Measurements from ENCODE around the gene DPF1. TPM values are rescaled to one million over a fixed set of nuclear protein-coding genes. Genes with fewer than 3 reads are reported as not detected.
"Not testable (repeated sequence)": the region's sequence is repeated elsewhere in the genome, so short reads cannot be mapped to it uniquely, and the experiment has no call there.

Gene DPF1
- total RNA-seq, 1 donor from 2014 or later: not detected

DNA sequence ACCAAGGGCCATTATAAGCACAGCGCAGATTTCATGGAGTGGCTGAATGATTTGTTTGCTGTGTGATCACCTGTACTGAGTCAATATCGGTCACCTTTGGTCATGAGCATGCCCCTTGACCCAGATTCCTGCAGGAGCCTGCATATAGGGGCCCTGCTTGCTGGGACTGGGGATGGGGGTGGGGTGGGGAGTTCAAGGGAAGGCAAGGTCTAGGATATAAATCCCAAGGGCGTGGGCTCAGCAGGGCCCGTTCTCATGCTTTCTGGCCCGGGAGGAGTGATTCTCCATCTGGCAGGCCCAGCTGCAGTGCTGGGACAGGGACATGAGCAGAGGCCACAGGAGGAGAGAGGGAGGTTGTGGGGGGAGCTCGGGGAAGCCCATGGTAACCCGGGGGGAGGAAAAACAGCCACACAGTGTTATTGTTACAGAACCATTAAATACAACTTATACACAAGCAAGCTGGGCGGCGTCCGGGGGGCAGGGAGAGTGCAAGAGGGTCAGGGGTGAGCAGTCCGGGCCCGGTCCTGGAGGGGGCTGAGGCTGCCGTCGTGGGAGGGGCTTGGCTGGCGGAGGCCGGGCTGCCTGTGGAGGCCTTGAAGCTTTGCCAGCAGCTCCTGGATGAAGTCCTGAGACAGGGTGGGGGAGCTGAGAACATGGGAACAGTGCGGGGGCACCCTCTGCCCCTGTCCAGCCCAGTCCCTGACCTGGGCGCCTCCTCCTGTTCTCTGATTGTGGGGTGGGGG, 27.0 kb upstream of the DPF1 start:
- DNase-seq (ENCODE audit: low spot score): no peak

GRCh38 chr19:38250428-38250820, 26.4 kb upstream of the DPF1 start:
- no peak for DNase-seq (ENCODE audit: low spot score)

DNA sequence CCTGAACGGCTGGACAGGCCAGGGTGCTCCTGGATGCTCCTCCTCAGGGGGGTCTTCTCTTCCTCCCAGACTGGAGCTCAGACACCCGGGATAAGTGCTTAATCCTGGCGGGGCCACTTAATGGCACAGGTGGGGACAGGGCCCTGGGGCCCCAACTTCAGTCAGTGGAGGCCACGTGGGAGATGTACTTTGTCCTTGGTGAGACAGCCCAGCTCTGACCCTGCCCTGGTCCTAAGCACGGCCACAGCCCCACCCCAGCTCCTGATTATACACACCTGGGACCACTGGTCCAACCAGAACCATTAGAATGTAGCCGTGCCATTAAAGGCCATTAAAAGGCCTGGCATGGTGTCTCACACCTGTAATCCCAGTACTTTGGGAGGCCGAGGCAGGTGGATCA, 24.4 kb upstream of the DPF1 start:
- no peak for DNase-seq (ENCODE audit: low spot score)

DNA sequence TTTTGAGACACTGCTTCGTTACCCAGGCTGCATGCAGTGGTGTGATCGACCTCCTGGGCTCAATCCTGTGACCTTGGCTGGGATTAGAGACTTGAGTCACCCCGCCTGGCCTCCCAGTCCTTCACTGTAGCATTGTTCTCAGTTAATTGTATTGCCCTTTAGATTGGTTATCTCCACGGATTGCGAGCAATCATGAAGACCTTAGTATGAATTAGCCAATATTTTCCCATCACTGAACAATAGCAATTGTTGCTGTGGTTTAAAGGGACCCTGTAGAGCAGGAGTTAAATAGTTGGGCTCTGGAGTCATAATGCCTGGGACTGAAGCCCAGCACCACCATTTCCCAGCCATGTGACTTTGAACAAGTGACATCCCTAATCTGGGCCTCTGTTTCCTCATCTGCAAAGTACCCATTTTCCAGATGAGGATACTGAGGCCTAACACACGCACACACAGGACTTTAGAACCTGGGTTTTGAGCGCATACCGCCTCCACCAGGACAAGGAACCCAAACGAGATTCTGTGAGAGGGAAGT, 23.8 kb upstream of the DPF1 start:
- DNase-seq (ENCODE audit: low spot score): no peak

GRCh38 chr19:38247126-38247525, 23.1 kb upstream of the DPF1 start:
- no peak for DNase-seq (ENCODE audit: low spot score)

GRCh38 chr19:38245826-38246498, 21.9 kb upstream of the DPF1 start:
- no peak for DNase-seq (ENCODE audit: low spot score)

GRCh38 chr19:38243279-38243673, 19.3 kb upstream of the DPF1 start:
- DNase-seq (ENCODE audit: low spot score): no peak

DNA sequence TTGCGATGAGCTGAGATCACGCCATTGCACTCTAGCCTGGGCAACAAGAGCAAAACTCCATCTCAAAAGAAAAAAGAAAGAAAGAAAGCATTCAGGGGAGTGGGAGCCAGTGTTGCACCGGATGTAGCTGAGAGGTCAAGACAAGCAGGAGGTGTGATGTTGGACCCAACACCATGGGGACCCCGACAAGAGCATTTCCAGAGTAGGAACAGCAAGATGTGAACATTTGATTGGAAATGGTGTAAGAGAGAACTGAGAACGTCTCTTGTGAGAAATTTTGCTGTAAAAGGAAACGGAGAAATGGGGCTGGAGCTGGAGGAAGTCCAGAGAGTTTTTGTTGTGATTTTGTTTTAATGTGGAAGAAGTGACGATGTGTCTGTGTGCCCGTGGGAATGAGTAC, 15.8 kb upstream of the DPF1 start:
- no peak for DNase-seq (ENCODE audit: low spot score)

- no peak for DNase-seq (ENCODE audit: low spot score)
Measured at GRCh38 chr19:38234615-38235014, 10.6 kb upstream of the DPF1 start.

DNA sequence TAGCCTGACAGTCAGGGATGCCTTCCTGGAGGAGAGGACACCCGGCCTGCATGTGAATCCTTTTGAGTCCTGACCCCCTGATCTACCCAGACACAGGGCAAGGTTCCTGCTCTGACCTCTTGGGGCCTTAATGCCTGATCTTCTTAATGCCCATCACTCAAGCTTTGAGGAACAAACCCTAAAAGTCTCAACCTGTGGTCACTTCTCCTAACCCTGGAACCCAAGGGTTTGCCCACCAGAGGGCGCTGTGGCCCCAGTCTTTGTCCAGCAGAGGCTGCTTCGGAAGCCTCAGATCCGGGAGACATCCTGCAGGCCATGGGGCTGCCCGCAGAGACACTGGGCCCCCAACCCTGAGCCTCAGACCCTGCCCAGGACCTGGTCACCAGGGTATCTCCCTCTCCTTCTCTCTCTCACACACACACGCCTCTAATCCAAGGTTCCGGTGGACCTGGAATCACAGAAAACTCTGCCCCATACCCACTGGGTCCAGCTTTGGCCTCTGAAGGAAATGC, 9.8 kb upstream of the DPF1 start:
- no peak for DNase-seq (ENCODE audit: low spot score)

DNA sequence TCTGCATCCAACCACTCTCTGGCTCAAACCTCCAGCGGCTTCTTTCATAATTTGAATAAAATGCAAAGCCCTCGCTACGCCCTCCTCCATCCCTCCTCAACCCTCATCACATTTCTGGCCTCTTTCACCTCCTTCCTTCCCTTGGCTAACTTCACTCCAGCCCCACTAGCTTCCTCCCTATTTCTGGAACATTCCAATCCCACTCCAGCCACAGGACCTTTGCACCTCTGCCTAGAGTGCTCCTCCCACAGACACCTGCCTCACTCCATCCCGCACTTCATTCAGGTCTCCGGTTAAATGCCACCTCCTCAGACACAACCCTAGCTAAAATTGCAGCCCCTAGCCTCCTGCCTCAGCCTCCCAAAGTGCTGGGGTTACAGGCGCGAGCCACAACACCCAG, 7.9 kb upstream of the DPF1 start:
- no peak for DNase-seq (ENCODE audit: low spot score)

GRCh38 chr19:38230506-38231133, 6.6 kb upstream of the DPF1 start:
- not testable (repeated sequence) for DNase-seq (ENCODE audit: low spot score)

DNA sequence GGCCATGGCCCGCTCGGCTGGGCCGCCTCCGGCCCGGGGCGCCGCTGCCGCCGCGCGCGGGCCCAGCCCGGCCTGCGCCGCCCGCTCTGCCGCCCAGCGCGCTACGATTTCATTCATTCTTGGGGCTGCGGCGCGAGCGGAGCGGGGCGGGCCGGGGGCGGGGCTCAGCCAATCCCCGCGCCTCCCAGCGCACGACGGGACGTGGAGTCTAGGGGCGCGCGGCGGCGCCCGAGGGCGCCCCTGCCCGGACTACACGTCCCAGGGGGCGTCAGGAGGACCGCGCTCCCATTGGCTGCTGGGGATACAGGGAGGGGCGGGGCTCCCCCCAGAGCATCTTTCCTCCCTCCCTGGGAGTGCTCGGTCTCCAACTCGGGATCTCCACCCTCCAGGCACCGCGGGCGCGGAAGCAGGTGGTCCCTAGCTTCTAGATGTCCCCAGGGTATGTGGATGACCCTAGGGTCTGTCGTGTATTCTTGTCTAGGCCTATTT, 5.6 kb upstream of the DPF1 start:
- DNase-seq (ENCODE audit: low spot score): no peak

GRCh38 chr19:38228491-38229439, 4.7 kb upstream of the DPF1 start:
- DNase-seq (ENCODE audit: low spot score): no peak

GRCh38 chr19:38228005-38228377, 4.0 kb upstream of the DPF1 start:
- DNase-seq (ENCODE audit: low spot score): no peak

GRCh38 chr19:38227287-38228004, 3.4 kb upstream of the DPF1 start:
- DNase-seq (ENCODE audit: low spot score): no peak

GRCh38 chr19:38224863-38225218, 819 bp upstream of the DPF1 start:
- DNase-seq (ENCODE audit: low spot score): not testable (repeated sequence)

GRCh38 chr19:38223617-38224013, 407 bp downstream of the DPF1 start:
- no peak for DNase-seq (ENCODE audit: low spot score)

- no peak for DNase-seq (ENCODE audit: low spot score)
Measured at GRCh38 chr19:38223119-38223523, 901 bp downstream of the DPF1 start.

All from mesenteric fat pad (tissue), 1 donor.